ENCODE measurements around the gene PIPOX.

The PIPOX gene

DNA sequence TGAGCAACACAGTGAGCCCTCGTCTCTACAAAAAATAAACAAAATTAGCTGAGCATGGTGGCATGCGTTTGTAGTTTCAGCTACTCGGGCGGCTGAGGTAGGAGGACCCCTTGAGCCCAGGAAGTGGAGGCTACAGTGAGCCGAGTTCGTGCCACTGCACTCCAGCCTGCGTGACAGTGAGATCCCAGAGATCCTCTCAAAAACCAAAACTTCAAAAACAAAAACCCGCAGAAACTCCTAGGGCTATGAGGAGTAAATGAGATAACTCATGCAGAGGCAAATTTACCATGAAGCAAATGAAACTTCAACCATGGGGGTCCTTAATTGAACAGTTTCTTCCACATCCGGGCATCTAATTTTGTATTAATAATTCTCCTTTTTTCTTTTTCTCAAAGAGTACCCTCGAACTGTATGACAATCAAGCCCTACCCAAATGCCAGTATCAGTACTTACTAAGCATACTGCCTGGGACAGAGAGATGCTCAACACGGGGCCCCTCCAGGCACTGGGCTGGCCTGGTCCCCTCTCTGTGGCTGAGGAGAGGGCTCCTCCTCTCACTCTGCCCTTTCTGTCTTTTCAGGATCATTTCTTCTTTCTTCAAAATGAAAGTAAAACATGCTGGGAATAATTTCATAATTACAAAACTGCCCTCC, 789 bp upstream of the PIPOX start:
- TF ChIP-seq SIN3A (IDR thresholded peaks at IDR 0.05; ENCODE audit: borderline replicate concordance, insufficient read depth, low read length): no peak
- TF ChIP-seq FOXP2 (optimal IDR thresholded peaks at IDR 0.05; ENCODE audit: borderline replicate concordance, extremely low read depth, extremely low read length, insufficient read depth): no peak
- no peak for TF ChIP-seq TAF1 (IDR thresholded peaks at IDR 0.05; ENCODE audit: borderline replicate concordance, insufficient read depth, low read length)

DNA sequence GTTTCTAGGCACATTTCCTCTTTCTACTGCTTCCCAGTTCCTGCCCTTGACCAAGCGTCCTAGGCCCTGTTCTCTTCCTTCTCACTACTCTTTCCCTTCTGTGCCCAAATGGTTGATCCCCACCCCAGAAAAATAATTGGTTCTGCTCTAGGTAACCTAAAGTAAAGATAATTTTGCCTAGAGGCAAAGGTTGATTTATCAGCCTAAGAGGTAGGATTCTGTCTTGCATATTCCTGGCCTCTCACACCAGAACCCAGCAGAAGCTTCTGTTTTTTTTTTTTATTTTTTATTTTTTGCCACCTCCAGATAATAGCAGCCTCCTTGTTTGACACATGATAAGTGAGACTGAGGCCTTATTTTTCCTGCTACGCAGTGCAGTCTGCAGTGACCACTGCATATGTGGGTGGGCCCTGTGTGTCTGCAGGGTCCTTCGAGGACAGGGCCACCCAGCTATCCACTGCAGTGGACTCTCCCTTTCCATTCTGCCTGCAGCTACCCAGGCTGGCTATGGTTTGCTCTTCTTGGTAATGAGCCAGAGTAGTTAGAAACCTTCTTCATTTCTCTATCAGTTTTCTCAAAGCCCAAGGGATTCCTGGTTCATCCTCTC, 701 bp downstream of the PIPOX start:
- TF ChIP-seq, protein P1, sequence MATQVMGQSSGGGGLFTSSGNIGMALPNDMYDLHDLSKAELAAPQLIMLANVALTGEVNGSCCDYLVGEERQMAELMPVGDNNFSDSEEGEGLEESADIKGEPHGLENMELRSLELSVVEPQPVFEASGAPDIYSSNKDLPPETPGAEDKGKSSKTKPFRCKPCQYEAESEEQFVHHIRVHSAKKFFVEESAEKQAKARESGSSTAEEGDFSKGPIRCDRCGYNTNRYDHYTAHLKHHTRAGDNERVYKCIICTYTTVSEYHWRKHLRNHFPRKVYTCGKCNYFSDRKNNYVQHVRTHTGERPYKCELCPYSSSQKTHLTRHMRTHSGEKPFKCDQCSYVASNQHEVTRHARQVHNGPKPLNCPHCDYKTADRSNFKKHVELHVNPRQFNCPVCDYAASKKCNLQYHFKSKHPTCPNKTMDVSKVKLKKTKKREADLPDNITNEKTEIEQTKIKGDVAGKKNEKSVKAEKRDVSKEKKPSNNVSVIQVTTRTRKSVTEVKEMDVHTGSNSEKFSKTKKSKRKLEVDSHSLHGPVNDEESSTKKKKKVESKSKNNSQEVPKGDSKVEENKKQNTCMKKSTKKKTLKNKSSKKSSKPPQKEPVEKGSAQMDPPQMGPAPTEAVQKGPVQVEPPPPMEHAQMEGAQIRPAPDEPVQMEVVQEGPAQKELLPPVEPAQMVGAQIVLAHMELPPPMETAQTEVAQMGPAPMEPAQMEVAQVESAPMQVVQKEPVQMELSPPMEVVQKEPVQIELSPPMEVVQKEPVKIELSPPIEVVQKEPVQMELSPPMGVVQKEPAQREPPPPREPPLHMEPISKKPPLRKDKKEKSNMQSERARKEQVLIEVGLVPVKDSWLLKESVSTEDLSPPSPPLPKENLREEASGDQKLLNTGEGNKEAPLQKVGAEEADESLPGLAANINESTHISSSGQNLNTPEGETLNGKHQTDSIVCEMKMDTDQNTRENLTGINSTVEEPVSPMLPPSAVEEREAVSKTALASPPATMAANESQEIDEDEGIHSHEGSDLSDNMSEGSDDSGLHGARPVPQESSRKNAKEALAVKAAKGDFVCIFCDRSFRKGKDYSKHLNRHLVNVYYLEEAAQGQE (IDR thresholded peaks at IDR 0.05; ENCODE audit: insufficient read depth in 1 of 2, low read depth in 2 of 2, low read length in 2 of 2): no peak
- no peak for TF ChIP-seq SIN3A (IDR thresholded peaks at IDR 0.05; ENCODE audit: borderline replicate concordance, insufficient read depth, low read length)
- no peak for TF ChIP-seq TAF1 (IDR thresholded peaks at IDR 0.05; ENCODE audit: borderline replicate concordance, insufficient read depth, low read length)
- TF ChIP-seq POLR2AphosphoS5 (IDR thresholded peaks at IDR 0.05; ENCODE audit: low read depth, low read length): no peak
- TF ChIP-seq FOXP2 (optimal IDR thresholded peaks at IDR 0.05; ENCODE audit: borderline replicate concordance, extremely low read depth, extremely low read length, insufficient read depth): no peak

- TF ChIP-seq TAF1 (IDR thresholded peaks at IDR 0.05; ENCODE audit: borderline replicate concordance, insufficient read depth, low read length): no peak
Observed at GRCh38 chr17:29045026-29045425, 2.1 kb downstream of the PIPOX start.

DNA sequence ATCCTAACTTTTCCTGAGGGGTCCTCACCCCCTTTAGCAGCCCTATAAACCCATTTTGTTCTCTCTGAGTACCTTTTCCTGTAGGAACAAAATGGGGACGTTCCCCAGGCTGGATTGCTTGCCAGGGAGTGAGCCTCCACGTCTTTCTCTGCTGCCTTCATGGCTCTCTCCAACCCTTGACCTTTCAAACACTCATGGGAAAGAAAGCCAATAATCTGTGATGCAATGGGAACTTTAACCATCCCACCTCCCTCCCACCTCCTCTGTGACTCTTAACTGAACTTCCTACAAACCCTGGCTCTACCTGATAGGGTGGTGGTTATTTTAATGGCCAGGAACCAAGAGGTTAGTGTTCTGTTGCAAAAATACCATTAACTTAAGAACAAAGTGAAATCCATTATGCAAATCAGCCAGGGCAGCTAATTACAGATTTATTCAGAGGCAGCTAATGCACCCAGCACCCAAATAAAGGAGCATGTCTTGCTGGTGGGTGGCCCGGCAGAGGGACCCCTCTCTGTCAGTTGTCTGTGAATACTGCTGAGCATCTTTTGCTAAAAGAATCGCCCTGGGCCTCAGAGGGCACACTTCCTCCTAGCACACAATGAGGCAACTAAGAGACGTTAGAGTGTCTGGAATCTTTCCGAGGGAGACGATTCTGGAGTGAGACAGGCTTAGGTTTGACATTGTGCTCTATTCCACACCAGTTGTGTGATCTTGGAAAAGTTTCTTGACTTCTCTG, 3.0 kb downstream of the PIPOX start:
- TF ChIP-seq FOXP2 (optimal IDR thresholded peaks at IDR 0.05; ENCODE audit: borderline replicate concordance, extremely low read depth, extremely low read length, insufficient read depth): no peak
- TF ChIP-seq TAF1 (IDR thresholded peaks at IDR 0.05; ENCODE audit: borderline replicate concordance, insufficient read depth, low read length): no peak
- no peak for TF ChIP-seq POLR2AphosphoS5 (IDR thresholded peaks at IDR 0.05; ENCODE audit: low read depth, low read length)
- TF ChIP-seq, protein P1 (IDR thresholded peaks at IDR 0.05; ENCODE audit: insufficient read depth in 1 of 2, low read depth in 2 of 2, low read length in 2 of 2): no peak
- no peak for TF ChIP-seq SIN3A (IDR thresholded peaks at IDR 0.05; ENCODE audit: borderline replicate concordance, insufficient read depth, low read length)

GRCh38 chr17:29046473-29046839, 3.5 kb downstream of the PIPOX start:
- TF ChIP-seq SIN3A (IDR thresholded peaks at IDR 0.05; ENCODE audit: borderline replicate concordance, insufficient read depth, low read length) (no peak), FOXP2 (optimal IDR thresholded peaks at IDR 0.05; ENCODE audit: borderline replicate concordance, extremely low read depth, extremely low read length, insufficient read depth) (no peak), POLR2AphosphoS5 (IDR thresholded peaks at IDR 0.05; ENCODE audit: low read depth, low read length) (no peak), TAF1 (IDR thresholded peaks at IDR 0.05; ENCODE audit: borderline replicate concordance, insufficient read depth, low read length) (no peak)
- TF ChIP-seq, protein P1 (IDR thresholded peaks at IDR 0.05; ENCODE audit: insufficient read depth in 1 of 2, low read depth in 2 of 2, low read length in 2 of 2): no peak

All from PFSK-1 (cell line).